ENCODE data around the gene CCL26. TPM values are rescaled to one million over a fixed set of nuclear protein-coding genes. Genes with fewer than 3 reads are reported as not detected.

CCL26 gene
- total RNA-seq, 4 donors from 2014 or later, result 1.2 to 2.0 TPM; not detected in 2

- no peak for TF ChIP-seq POLR2A (IDR thresholded peaks at IDR 0.05; ENCODE audit: low read depth)
- TF ChIP-seq, protein P1, sequence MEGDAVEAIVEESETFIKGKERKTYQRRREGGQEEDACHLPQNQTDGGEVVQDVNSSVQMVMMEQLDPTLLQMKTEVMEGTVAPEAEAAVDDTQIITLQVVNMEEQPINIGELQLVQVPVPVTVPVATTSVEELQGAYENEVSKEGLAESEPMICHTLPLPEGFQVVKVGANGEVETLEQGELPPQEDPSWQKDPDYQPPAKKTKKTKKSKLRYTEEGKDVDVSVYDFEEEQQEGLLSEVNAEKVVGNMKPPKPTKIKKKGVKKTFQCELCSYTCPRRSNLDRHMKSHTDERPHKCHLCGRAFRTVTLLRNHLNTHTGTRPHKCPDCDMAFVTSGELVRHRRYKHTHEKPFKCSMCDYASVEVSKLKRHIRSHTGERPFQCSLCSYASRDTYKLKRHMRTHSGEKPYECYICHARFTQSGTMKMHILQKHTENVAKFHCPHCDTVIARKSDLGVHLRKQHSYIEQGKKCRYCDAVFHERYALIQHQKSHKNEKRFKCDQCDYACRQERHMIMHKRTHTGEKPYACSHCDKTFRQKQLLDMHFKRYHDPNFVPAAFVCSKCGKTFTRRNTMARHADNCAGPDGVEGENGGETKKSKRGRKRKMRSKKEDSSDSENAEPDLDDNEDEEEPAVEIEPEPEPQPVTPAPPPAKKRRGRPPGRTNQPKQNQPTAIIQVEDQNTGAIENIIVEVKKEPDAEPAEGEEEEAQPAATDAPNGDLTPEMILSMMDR (IDR thresholded peaks at IDR 0.05), result no peak
- no peak for TF ChIP-seq EP300 (IDR thresholded peaks at IDR 0.05)
- no peak for TF ChIP-seq POLR2AphosphoS5 (IDR thresholded peaks at IDR 0.05)
- Histone ChIP-seq H3K27ac (replicated peaks in 1 of 4) (no peak overlapping the region), H3K4me3 (no peak overlapping the region), H3K36me3 (no peaks in the 10 kb centered on the region), H3K27me3 (peaks cover 0 to 10% (median 0%) of the 10 kb centered on the region in 4 donors), H3K9me3 (peaks cover 0 to 3% (median under 1%) of the 10 kb centered on the region in 4 donors), H3K4me1 (no peaks in the 10 kb centered on the region)
- no peak for DNase-seq (ENCODE audit: extremely low spot score)
- 40% methylated on average over 3 of the region's 3 CpGs for WGBS
- intact Hi-C loops (cut with DNase I), result no loop called here
Measured at GRCh38 chr7:75813084-75813483, 41.1 kb upstream of the CCL26 start.

DNA sequence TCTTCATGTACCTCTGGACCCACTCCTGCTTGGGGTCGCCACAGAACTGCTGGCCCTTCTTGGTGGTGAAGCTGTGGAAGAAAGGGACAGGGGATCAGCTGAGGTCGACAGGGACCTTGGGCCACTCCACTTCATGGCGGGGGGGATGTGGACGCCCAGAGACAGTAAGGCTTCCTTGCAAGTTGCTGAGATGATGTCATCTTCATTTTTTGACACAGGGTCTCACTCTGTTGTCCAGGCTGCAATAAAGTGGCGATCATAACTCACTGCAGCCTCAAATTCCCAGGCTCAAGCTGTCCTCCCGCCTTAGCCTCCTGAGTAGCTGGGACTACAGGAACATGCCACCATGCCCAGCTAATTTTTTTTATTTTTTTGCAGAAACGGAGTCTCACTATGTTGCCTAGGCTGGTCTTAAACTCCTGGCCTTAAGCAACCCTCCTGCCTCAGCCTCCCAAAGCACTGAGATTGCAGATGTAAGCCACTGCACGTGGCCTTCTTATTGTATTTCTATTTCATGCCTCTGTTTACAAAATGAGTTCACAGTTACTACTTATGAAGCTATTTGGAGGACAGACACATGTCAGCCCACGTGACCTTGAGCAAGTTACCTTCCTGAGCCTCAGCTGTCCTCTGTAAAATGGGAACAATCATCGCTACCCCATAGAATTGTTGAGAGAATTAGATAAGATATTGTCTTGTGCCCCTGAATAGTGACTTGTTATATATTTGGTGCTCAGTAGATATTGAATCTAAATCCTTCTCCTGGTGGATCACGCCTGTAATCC, 40.1 kb upstream of the CCL26 start:
- Histone ChIP-seq H3K4me1 (no peaks in the 10 kb centered on the region), H3K4me3 (no peak overlapping the region), H3K27ac (replicated peaks in 1 of 4) (no peak overlapping the region), H3K9me3 (peaks cover 0 to 13% (median 5%) of the 10 kb centered on the region in 4 donors), H3K36me3 (no peaks in the 10 kb centered on the region), H3K27me3 (peaks cover 0 to 8% (median 0%) of the 10 kb centered on the region in 4 donors)
- TF ChIP-seq, protein P1 (IDR thresholded peaks at IDR 0.05), result no peak
- no peak for TF ChIP-seq EP300 (IDR thresholded peaks at IDR 0.05)
- no peak for TF ChIP-seq POLR2A (IDR thresholded peaks at IDR 0.05; ENCODE audit: low read depth)
- TF ChIP-seq POLR2AphosphoS5 (IDR thresholded peaks at IDR 0.05), result no peak
- 82% methylated on average over 11 of the region's 11 CpGs for WGBS
- no peak for DNase-seq (ENCODE audit: extremely low spot score)
- intact Hi-C loops (cut with DNase I), result no loop called here

GRCh38 chr7:75809396-75809795, 37.4 kb upstream of the CCL26 start:
- 79% methylated on average over 6 of the region's 6 CpGs for WGBS
- TF ChIP-seq POLR2AphosphoS5 (IDR thresholded peaks at IDR 0.05) (no peak), EP300 (IDR thresholded peaks at IDR 0.05) (no peak), POLR2A (IDR thresholded peaks at IDR 0.05; ENCODE audit: low read depth) (no peak)
- TF ChIP-seq, protein P1 (IDR thresholded peaks at IDR 0.05), result no peak
- DNase-seq (ENCODE audit: extremely low spot score), result no peak
- H3K4me3 ChIP-seq, result no peak overlapping the region
- H3K36me3 ChIP-seq, result no peaks in the 10 kb centered on the region
- peaks cover 0 to 25% (median 10%) of the 10 kb centered on the region in 4 donors for H3K9me3 ChIP-seq
- intact Hi-C loops (cut with DNase I), result no loop called here
- H3K27ac ChIP-seq (replicated peaks in 1 of 4), result no peak overlapping the region
- H3K27me3 ChIP-seq, result peaks cover 0 to under 1% (median 0%) of the 10 kb centered on the region in 4 donors
- no peaks in the 10 kb centered on the region for H3K4me1 ChIP-seq

- H3K4me1 ChIP-seq, result no peaks in the 10 kb centered on the region
- no peak overlapping the region for H3K4me3 ChIP-seq
- H3K9me3 ChIP-seq, result peaks cover 0 to 25% (median 10%) of the 10 kb centered on the region in 4 donors
- DNase-seq (ENCODE audit: extremely low spot score), result no peak
- no peaks in the 10 kb centered on the region for H3K27me3 ChIP-seq
- TF ChIP-seq, protein P1 (IDR thresholded peaks at IDR 0.05), result no peak
- TF ChIP-seq POLR2A (IDR thresholded peaks at IDR 0.05; ENCODE audit: low read depth) (no peak), POLR2AphosphoS5 (IDR thresholded peaks at IDR 0.05) (no peak), EP300 (IDR thresholded peaks at IDR 0.05) (no peak)
- no peak overlapping the region for H3K27ac ChIP-seq (replicated peaks in 1 of 4)
- intact Hi-C loops (cut with DNase I), result no loop called here
- WGBS, result 52% methylated on average over 6 of the region's 6 CpGs
- H3K36me3 ChIP-seq, result no peaks in the 10 kb centered on the region
Measured at GRCh38 chr7:75808106-75808505, 36.1 kb upstream of the CCL26 start.
